Tibial nerve (tissue), 3 donors: ENCODE measurements around the gene ROBO1.

Experiments
- EP300 ChIP-seq, 2 donors: sonication (generic); formaldehyde crosslinking; IDR thresholded peaks; one replicate each; pipeline ENCODE4 v1.6.1; 2017; ENCODE audit warnings: antibody characterized with exemption in 2 of 2, mild to moderate bottlenecking in 1 of 2
- POLR2A ChIP-seq, 2 donors: fragments of 450-650 bp; IDR thresholded peaks; one replicate each; pipeline ENCODE4 v1.6.1; 2017; ENCODE audit warnings: antibody characterized with exemption in 2 of 2, mild to moderate bottlenecking in 2 of 2, moderate library complexity in 2 of 2

GRCh38 chr3:78900426-78900825, 867.4 kb downstream of the ROBO1 start:
- no peak for TF ChIP-seq EP300 (IDR thresholded peaks at IDR 0.05)
- no peak for TF ChIP-seq POLR2A (IDR thresholded peaks at IDR 0.05)
